ENCODE data around the gene TOX2.
A peak's percentile ranks its signal among the peaks of the same experiment; 100 is the strongest.

TOX2 gene

GRCh38 chr20:44050327-44050726 is 135.7 kb downstream of the TOX2 start:
- FAIRE-seq, result no peak

GRCh38 chr20:44050925-44051660 is 136.4 kb downstream of the TOX2 start:
- DNase-seq (ENCODE audit: insufficient read length, low spot score) (no peak), FAIRE-seq (peak; percentile 72)

More at GRCh38 chr20:44050327-44050726, 135.7 kb downstream of the TOX2 start:
- DNase-seq (ENCODE audit: insufficient read length, low spot score), result no peak

GRCh38 chr20:44051661-44052000 is 137.0 kb downstream of the TOX2 start:
- FAIRE-seq (peak; percentile 42), DNase-seq (ENCODE audit: insufficient read length, low spot score) (no peak)

GRCh38 chr20:44052166-44052565 is 137.5 kb downstream of the TOX2 start:
- DNase-seq (ENCODE audit: insufficient read length, low spot score) (no peak), FAIRE-seq (no peak)

GRCh38 chr20:44053046-44053445 is 138.4 kb downstream of the TOX2 start:
- DNase-seq (ENCODE audit: insufficient read length, low spot score) (no peak), FAIRE-seq (peak; percentile 59)

- FAIRE-seq (no peak), DNase-seq (ENCODE audit: insufficient read length, low spot score) (no peak)
Measured at GRCh38 chr20:44054118-44054517, 139.5 kb downstream of the TOX2 start.

- DNase-seq (ENCODE audit: insufficient read length, low spot score), result no peak
- peak; percentile 87 for FAIRE-seq
Measured at GRCh38 chr20:44054849-44055248, 140.2 kb downstream of the TOX2 start.

GRCh38 chr20:44056010-44056698 is 141.5 kb downstream of the TOX2 start:
- FAIRE-seq (peak; percentile 67), DNase-seq (ENCODE audit: insufficient read length, low spot score) (peak; percentile 74)

GRCh38 chr20:44057698-44058675 is 143.3 kb downstream of the TOX2 start:
- DNase-seq (ENCODE audit: insufficient read length, low spot score) (no peak), FAIRE-seq (peak; percentile 38)

- peak; percentile 81 for FAIRE-seq
- DNase-seq (ENCODE audit: insufficient read length, low spot score), result no peak
Measured at GRCh38 chr20:44064501-44065400, 150.1 kb downstream of the TOX2 start.

- no peak for DNase-seq (ENCODE audit: insufficient read length, low spot score)
- FAIRE-seq, result peak; percentile 38
Measured at GRCh38 chr20:44065401-44066340, 151.0 kb downstream of the TOX2 start.

GRCh38 chr20:44066645-44067606 is 152.3 kb downstream of the TOX2 start:
- no peak for DNase-seq (ENCODE audit: insufficient read length, low spot score)
- peak; percentile 72 for FAIRE-seq

- DNase-seq (ENCODE audit: insufficient read length, low spot score) (no peak), FAIRE-seq (peak; percentile 26)
Measured at GRCh38 chr20:44067650-44068081, 153.0 kb downstream of the TOX2 start.

GRCh38 chr20:44068316-44069201 is 153.9 kb downstream of the TOX2 start:
- FAIRE-seq (peak; percentile 67), DNase-seq (ENCODE audit: insufficient read length, low spot score) (no peak)

GRCh38 chr20:44069203-44070011 is 154.8 kb downstream of the TOX2 start:
- no peak for FAIRE-seq
- DNase-seq (ENCODE audit: insufficient read length, low spot score), result no peak

Measured in HTR-8/SVneo (cell line).